ENCODE measurements around the gene TIMP2. TPM values are rescaled to one million over a fixed set of nuclear protein-coding genes. Genes with fewer than 3 reads are reported as not detected.

Gene TIMP2
- total and polyA plus RNA-seq, 2 experiments from 2014 or later, result 20.9 to 63.3 TPM

- Histone ChIP-seq H3K4me2 (no peak overlapping the region), H3K4me3 (no peak overlapping the region), H3K36me3 (replicated peaks; ENCODE audit: insufficient read depth, low read depth) (no peaks in the 10 kb centered on the region), H3K79me2 (no peaks in the 10 kb centered on the region), H4K20me1 (ENCODE audit: insufficient read depth, poor library complexity, severe bottlenecking) (no peaks in the 10 kb centered on the region), H3K27ac (no peak overlapping the region), H3K9me3 (ENCODE audit: low read depth) (no peaks in the 10 kb centered on the region), H3K27me3 (no peaks in the 10 kb centered on the region), H3K9me2 (replicated peaks; ENCODE audit: insufficient read depth) (no peaks in the 10 kb centered on the region), H2AFZ (no peak overlapping the region), H3K4me1 (ENCODE audit: insufficient read depth) (no peaks in the 10 kb centered on the region)
- DNase-seq (ENCODE audit: low spot score), result no peak
- TF ChIP-seq EZH2phosphoT487 (IDR thresholded peaks at IDR 0.05; ENCODE audit: low read depth, severe bottlenecking, unreplicated experiment), result no peak
- no peak for TF ChIP-seq EZH2 (IDR thresholded peaks at IDR 0.05; ENCODE audit: borderline replicate concordance)
- no peak for TF ChIP-seq CTCF (IDR thresholded peaks at IDR 0.05; ENCODE audit: poor library complexity)
- WGBS (ENCODE audit: low lambda C conversion rate, missing lambda C conversion rate), result 97% methylated on average over 21 of the region's 21 CpGs
Measured at GRCh38 chr17:78803186-78803845, 121.9 kb downstream of the TIMP2 start.

Other genes with a start within 250 kb of the TIMP2 start
- 37.5 and 44.4 TPM in 2 replicates for gene CYTH1, start 143.1 kb downstream of the TIMP2 start, total RNA-seq
- 38.5 and 47.6 TPM in 2 replicates for gene CYTH1, start 143.1 kb downstream of the TIMP2 start, polyA plus RNA-seq
- 17.7 and 20.9 TPM in 2 replicates for gene USP36, start 84.6 kb downstream of the TIMP2 start, total RNA-seq
- gene USP36, start 84.6 kb downstream of the TIMP2 start, polyA plus RNA-seq, result 26.2 and 31.6 TPM in 2 replicates
- gene CEP295NL, start 22.2 kb downstream of the TIMP2 start, total RNA-seq, result 0.44 and 0.97 TPM in 2 replicates
- gene CEP295NL, start 22.2 kb downstream of the TIMP2 start, polyA plus RNA-seq, result 0.17 and 0.91 TPM in 2 replicates
- gene LGALS3BP, start 54.5 kb upstream of the TIMP2 start, total RNA-seq, result 224 and 305 TPM in 2 replicates
- 787 and 811 TPM in 2 replicates for gene LGALS3BP, start 54.5 kb upstream of the TIMP2 start, polyA plus RNA-seq
- 32.8 and 36.1 TPM in 2 replicates for gene CANT1, start 84.4 kb upstream of the TIMP2 start, total RNA-seq
- gene CANT1, start 84.4 kb upstream of the TIMP2 start, polyA plus RNA-seq, result 33.0 and 34.1 TPM in 2 replicates
- gene C1QTNF1, start 98.8 kb upstream of the TIMP2 start, total RNA-seq, result 9.5 and 12.8 TPM in 2 replicates
- 13.3 and 14.7 TPM in 2 replicates for gene C1QTNF1, start 98.8 kb upstream of the TIMP2 start, polyA plus RNA-seq
- gene ENGASE, start 149.4 kb upstream of the TIMP2 start, total RNA-seq, result 17.5 and 34.0 TPM in 2 replicates
- 24.4 and 46.2 TPM in 2 replicates for gene ENGASE, start 149.4 kb upstream of the TIMP2 start, polyA plus RNA-seq